HPDE6-E6E7 (cell line): Measurements from ENCODE around the gene KIF16B.

Experiments used
- DNase-seq: peaks from one replicate; pipeline ENCODE4 v3.0.0; 2011; ENCODE audit warnings: missing footprints; ENCODE audit errors: extremely low spot score

KIF16B gene

GRCh38 chr20:16353417-16353781 lies 219.8 kb downstream of the KIF16B start:
- DNase-seq, result no peak

GRCh38 chr20:16352751-16353416 lies 220.4 kb downstream of the KIF16B start:
- DNase-seq, result no peak

- DNase-seq, result no peak
These were observed 220.9 kb downstream of the KIF16B start for GRCh38 chr20:16352321-16352720.

GRCh38 chr20:16351415-16351814 lies 221.8 kb downstream of the KIF16B start:
- DNase-seq, result no peak

GRCh38 chr20:16350465-16350864 lies 222.8 kb downstream of the KIF16B start:
- DNase-seq, result peak; percentile 95

- no peak for DNase-seq
These were observed 223.6 kb downstream of the KIF16B start for GRCh38 chr20:16349523-16350260.

GRCh38 chr20:16346956-16347355 lies 226.3 kb downstream of the KIF16B start:
- DNase-seq, result no peak

- DNase-seq, result no peak
These were observed 235.5 kb downstream of the KIF16B start for GRCh38 chr20:16337707-16338106.

GRCh38 chr20:16327606-16328005 lies 245.6 kb downstream of the KIF16B start:
- DNase-seq, result no peak

- no peak for DNase-seq
These were observed 252.0 kb downstream of the KIF16B start for GRCh38 chr20:16321291-16321690.

- no peak for DNase-seq
These were observed 255.5 kb downstream of the KIF16B start for GRCh38 chr20:16317445-16318362.

GRCh38 chr20:16316513-16316912 lies 256.7 kb downstream of the KIF16B start:
- no peak for DNase-seq

GRCh38 chr20:16314748-16315159 lies 258.5 kb downstream of the KIF16B start:
- no peak for DNase-seq

GRCh38 chr20:16314320-16314719 lies 258.9 kb downstream of the KIF16B start:
- no peak for DNase-seq

- DNase-seq, result no peak
These were observed 259.3 kb downstream of the KIF16B start for GRCh38 chr20:16313917-16314316.

- no peak for DNase-seq
These were observed 260.2 kb downstream of the KIF16B start for GRCh38 chr20:16312998-16313397.

- no peak for DNase-seq
These were observed 261.5 kb downstream of the KIF16B start for GRCh38 chr20:16311756-16312155.

- DNase-seq, result no peak
These were observed 264.5 kb downstream of the KIF16B start for GRCh38 chr20:16308754-16309153.

- DNase-seq, result no peak
These were observed 270.4 kb downstream of the KIF16B start for GRCh38 chr20:16302818-16303217.

GRCh38 chr20:16301986-16302385 lies 271.3 kb downstream of the KIF16B start:
- no peak for DNase-seq

- DNase-seq, result no peak
These were observed 273.4 kb downstream of the KIF16B start for GRCh38 chr20:16299897-16300296.

GRCh38 chr20:16296931-16297330 lies 276.3 kb downstream of the KIF16B start:
- no peak for DNase-seq
